ENCODE results near the gene TUB.

Gene TUB

GRCh38 chr11:8099291-8099899 lies 18.4 kb downstream of the TUB start:
- no peak for TF ChIP-seq POLR2A (IDR thresholded peaks at IDR 0.05; ENCODE audit: extremely low read depth, insufficient read length)
- TF ChIP-seq CTCF (IDR thresholded peaks at IDR 0.05; ENCODE audit: low read depth, low read length), result peak; percentile 80
- no peak for TF ChIP-seq MAX (IDR thresholded peaks at IDR 0.05; ENCODE audit: low read depth, low read length)
- TF ChIP-seq MYC (IDR thresholded peaks at IDR 0.05; ENCODE audit: low read depth, low read length), result no peak
- peak; percentile 77 for DNase-seq (ENCODE audit: low read depth)
- H3K4me3 ChIP-seq (ENCODE audit: low read depth, low read length), result no peak overlapping the region

GRCh38 chr11:8100158-8100557 lies 19.1 kb downstream of the TUB start:
- no peak overlapping the region for H3K4me3 ChIP-seq (ENCODE audit: low read depth, low read length)
- DNase-seq (ENCODE audit: low read depth), result no peak
- TF ChIP-seq MAX (IDR thresholded peaks at IDR 0.05; ENCODE audit: low read depth, low read length) (no peak), CTCF (IDR thresholded peaks at IDR 0.05; ENCODE audit: low read depth, low read length) (no peak), POLR2A (IDR thresholded peaks at IDR 0.05; ENCODE audit: extremely low read depth, insufficient read length) (no peak), MYC (IDR thresholded peaks at IDR 0.05; ENCODE audit: low read depth, low read length) (no peak)

- TF ChIP-seq POLR2A (IDR thresholded peaks at IDR 0.05; ENCODE audit: extremely low read depth, insufficient read length) (no peak), MYC (IDR thresholded peaks at IDR 0.05; ENCODE audit: low read depth, low read length) (no peak), MAX (IDR thresholded peaks at IDR 0.05; ENCODE audit: low read depth, low read length) (no peak), CTCF (IDR thresholded peaks at IDR 0.05; ENCODE audit: low read depth, low read length) (no peak)
Observed at GRCh38 chr11:8100605-8101004, 19.6 kb downstream of the TUB start.

GRCh38 chr11:8101421-8101820 lies 20.4 kb downstream of the TUB start:
- TF ChIP-seq MAX (IDR thresholded peaks at IDR 0.05; ENCODE audit: low read depth, low read length) (no peak), POLR2A (IDR thresholded peaks at IDR 0.05; ENCODE audit: extremely low read depth, insufficient read length) (no peak), MYC (IDR thresholded peaks at IDR 0.05; ENCODE audit: low read depth, low read length) (no peak), CTCF (IDR thresholded peaks at IDR 0.05; ENCODE audit: low read depth, low read length) (no peak)
- no peak overlapping the region for H3K4me3 ChIP-seq (ENCODE audit: low read depth, low read length)
- no peak for DNase-seq (ENCODE audit: low read depth)

More at GRCh38 chr11:8100605-8101004, 19.6 kb downstream of the TUB start:
- no peak overlapping the region for H3K4me3 ChIP-seq (ENCODE audit: low read depth, low read length)
- no peak for DNase-seq (ENCODE audit: low read depth)

- H3K4me3 ChIP-seq (ENCODE audit: low read depth, low read length), result no peak overlapping the region
- TF ChIP-seq MAX (IDR thresholded peaks at IDR 0.05; ENCODE audit: low read depth, low read length), result no peak
- TF ChIP-seq POLR2A (IDR thresholded peaks at IDR 0.05; ENCODE audit: extremely low read depth, insufficient read length), result no peak
- no peak for TF ChIP-seq CTCF (IDR thresholded peaks at IDR 0.05; ENCODE audit: low read depth, low read length)
- no peak for DNase-seq (ENCODE audit: low read depth)
Observed at GRCh38 chr11:8102296-8102915, 21.4 kb downstream of the TUB start.
